Measurements from ENCODE around the gene BRD3OS.
A peak's percentile ranks its signal among the peaks of the same experiment; 100 is the strongest.
"Not testable (repeated sequence)": the region's sequence is repeated elsewhere in the genome, so short reads cannot be mapped to it uniquely, and the experiment has no call there.

BRD3OS gene

GRCh38 chr9:134068744-134069479 is 43.6 kb downstream of the BRD3OS start:
- H3K4me3 ChIP-seq (ENCODE audit: low read length) = peak overlapping the region; percentile 67
- DNase-seq (ENCODE audit: low read depth, low spot score) = no peak

- H3K4me3 ChIP-seq (ENCODE audit: low read length) = no peak overlapping the region
- DNase-seq (ENCODE audit: low read depth, low spot score) = no peak
These were observed 44.5 kb downstream of the BRD3OS start for GRCh38 chr9:134069480-134070399.

- DNase-seq (ENCODE audit: low read depth, low spot score) = no peak
- H3K4me3 ChIP-seq (ENCODE audit: low read length) = no peak overlapping the region
These were observed 45.9 kb downstream of the BRD3OS start for GRCh38 chr9:134071149-134071548.

GRCh38 chr9:134072683-134073082 is 47.4 kb downstream of the BRD3OS start:
- not testable (repeated sequence) for H3K4me3 ChIP-seq (ENCODE audit: low read length); DNase-seq (ENCODE audit: low read depth, low spot score)

- no peak overlapping the region for H3K4me3 ChIP-seq (ENCODE audit: low read length)
- no peak for DNase-seq (ENCODE audit: low read depth, low spot score)
These were observed 48.2 kb downstream of the BRD3OS start for GRCh38 chr9:134073500-134073899.

- DNase-seq (ENCODE audit: low read depth, low spot score); H3K4me3 ChIP-seq (ENCODE audit: low read length): not testable (repeated sequence)
These were observed 50.4 kb downstream of the BRD3OS start for GRCh38 chr9:134075689-134076088.

- no peak for DNase-seq (ENCODE audit: low read depth, low spot score)
These were observed 51.4 kb downstream of the BRD3OS start for GRCh38 chr9:134076644-134077043.

More at GRCh38 chr9:134076644-134077043, 51.4 kb downstream of the BRD3OS start:
- no peak overlapping the region for H3K4me3 ChIP-seq (ENCODE audit: low read length)

All from Jurkat, Clone E6-1 (cell line).